Esophagus mucosa (tissue), 1 donor: ENCODE measurements around the gene ZSWIM7. TPM values are rescaled to one million over a fixed set of nuclear protein-coding genes. Genes with fewer than 3 reads are reported as not detected.

Experiments
- ATAC-seq: fragments of 200-7000 bp; cut with Tn5 transposase; one replicate; pipeline ENCODE4 v1.9.1; 2020
- total RNA-seq: library from RNA; stranded (reverse); gene quantifications from one replicate; pipeline ENCODE4 v1.2.4, GENCODE V29; 2023
- donor health status: DM: yes; HTN: yes; CAD: no.

Gene ZSWIM7, protein sequence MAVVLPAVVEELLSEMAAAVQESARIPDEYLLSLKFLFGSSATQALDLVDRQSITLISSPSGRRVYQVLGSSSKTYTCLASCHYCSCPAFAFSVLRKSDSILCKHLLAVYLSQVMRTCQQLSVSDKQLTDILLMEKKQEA
- total RNA-seq = 6.8 TPM

DNA sequence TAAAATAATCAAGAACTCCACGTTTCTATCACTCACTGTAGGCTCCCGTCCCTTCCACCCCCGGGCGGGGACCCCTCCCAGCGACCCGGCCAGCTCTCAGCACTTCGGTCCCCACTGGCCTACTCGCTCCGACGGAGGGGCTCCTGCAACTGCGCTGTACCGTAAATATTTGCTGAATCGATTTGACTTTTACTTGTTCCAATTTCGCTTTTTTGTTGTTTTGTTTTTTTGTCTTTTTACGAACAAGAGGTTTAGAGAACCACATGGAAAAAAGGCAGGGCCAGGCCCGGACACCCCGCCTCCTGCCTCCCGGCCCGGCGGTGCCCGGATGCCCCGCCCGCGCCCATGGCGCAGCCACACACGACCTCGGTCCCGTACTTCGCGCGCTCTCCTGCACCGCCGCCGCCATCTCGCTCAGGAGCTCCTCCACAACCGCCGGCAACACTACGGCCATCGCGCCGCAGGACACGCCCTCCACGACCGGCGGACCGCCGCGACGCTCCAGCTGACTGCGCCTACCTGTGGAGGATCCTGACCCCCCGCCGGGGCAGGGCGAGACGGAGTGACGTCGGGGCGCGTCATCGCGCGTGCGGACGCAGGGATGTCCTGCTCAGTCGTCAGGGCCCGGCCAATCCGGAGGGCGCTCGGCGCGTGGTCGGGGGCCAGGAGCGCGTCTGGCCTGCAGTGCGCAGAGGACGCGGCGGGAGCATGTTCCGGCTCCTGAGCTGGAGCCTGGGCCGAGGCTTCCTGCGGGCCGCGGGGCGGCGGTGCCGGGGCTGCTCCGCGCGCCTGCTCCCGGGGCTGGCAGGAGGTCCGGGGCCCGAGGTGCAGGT is at the start of gene ZSWIM7, which contains the start of gene TTC19:
TSS of gene ZSWIM7 (minus strand) at position 564 of the 833 bp plus-strand sequence. CDS start at position 454, 110 bp downstream.
TSS of gene TTC19 (plus strand) at position 684 of the 833 bp plus-strand sequence. CDS start at position 709, 25 bp downstream.
- ATAC-seq = peak; percentile 98

DNA sequence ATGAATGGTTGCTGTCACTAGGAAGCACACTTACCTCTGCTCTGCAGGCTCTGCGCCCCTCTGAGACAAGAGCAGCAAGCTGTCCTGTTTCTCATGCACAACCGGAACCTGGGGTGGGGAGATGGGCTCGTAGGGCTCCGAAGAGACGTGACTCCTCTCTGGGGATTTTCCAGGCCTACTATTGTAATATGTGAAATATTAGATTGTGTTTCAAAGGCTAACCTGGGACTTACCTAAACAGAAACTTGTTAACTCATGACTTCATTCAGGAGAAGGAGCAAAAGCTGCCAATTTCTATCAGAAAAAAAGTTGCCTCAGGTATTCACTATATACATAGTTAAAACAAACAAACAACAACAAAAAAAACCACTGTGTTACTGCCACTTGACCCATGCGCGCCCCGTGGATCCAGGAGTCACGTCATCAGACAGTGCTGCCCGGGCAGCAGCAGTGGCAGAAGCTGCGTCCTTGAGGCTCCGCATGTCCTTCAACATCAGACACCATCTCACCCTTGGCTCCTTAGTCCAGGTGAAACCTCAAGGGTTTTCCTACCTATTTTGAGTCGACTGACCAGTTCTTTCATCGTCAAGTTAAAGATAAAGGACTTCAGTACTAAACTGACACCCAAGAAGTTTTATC is 49.4 kb upstream of the ZSWIM7 start:
- ATAC-seq = no peak

DNA sequence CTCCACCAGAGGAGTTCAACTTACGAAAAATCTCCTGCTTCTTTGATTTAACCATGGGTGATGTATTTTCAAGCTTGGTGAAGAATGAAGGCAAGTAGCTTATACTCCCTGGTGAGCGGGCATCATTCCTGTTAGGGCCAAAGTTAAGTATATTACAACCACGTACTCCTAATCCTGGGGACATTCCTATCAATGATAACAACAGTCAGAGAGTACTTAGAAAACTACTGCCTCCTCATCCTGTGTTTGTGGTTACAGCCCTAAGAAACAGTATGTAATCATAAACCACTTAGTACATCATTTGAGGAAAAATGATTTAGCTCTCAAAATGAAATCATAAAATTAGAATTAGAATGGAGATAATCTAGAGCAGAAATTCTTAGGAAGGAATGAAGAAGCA is 47.5 kb upstream of the ZSWIM7 start:
- ATAC-seq = no peak

DNA sequence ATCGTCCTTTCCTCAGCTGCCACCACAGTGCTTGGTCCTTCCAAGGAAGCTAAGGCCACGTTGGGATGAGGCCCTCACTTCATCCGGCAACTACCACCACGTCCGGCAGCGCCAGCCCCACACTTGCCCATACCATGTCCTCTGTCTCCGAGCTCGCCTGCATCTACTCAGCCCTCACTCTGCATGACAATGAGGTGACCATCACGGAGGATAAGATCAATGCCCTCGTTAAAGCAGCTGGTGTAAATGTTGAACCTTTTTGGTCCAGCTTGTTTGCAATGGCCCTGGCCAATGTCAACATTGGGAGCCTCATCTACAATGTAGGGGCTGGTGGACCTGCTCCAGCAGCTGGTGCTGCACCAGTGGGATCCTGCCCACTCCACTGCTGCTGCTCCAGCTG is 45.0 kb upstream of the ZSWIM7 start:
- ATAC-seq = no peak

DNA sequence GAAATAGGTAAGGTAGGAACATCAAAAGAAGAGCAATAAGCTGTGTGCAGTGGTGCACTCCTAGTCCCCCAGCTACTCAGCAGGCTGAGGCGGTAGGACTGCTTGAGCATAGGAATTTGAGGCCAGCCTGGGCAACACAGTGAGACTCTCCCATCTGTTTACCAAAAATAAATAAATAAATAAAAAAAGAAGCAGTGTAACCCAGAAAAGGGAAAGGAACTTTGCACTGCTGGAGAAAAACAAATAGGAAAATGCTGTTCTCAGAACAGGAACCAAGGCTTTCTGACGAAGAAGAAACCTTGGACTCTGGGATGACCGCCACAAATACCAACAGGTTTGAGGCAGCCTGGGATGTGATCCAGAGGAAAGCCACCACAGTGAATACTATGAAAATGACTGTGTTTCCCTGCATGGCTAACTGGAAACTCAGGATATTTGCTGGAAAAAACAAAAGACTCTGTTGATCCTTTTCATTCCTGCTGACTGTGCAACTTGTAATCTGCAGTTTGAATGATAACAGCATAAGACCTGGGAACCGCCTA is 41.3 kb upstream of the ZSWIM7 start:
- ATAC-seq = no peak

DNA sequence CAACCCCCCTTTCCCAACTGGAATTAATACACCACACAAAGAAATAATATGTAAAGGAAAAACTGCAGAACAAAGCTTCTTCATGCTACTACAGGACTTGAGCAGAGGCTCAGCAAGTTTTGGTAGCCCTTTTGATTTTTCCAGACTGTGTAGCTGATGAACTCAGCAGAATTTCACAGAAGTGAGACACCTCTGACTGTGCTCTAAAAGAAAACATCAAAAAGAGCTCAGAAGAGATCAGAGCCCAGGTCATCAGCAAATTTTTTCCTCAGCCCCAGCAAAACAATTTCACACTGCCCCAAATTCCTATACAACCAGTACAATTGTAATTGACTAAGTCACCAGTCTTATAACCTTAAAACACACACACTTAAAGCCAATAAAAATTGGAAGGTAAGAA is 38.1 kb upstream of the ZSWIM7 start:
- no peak for ATAC-seq

DNA sequence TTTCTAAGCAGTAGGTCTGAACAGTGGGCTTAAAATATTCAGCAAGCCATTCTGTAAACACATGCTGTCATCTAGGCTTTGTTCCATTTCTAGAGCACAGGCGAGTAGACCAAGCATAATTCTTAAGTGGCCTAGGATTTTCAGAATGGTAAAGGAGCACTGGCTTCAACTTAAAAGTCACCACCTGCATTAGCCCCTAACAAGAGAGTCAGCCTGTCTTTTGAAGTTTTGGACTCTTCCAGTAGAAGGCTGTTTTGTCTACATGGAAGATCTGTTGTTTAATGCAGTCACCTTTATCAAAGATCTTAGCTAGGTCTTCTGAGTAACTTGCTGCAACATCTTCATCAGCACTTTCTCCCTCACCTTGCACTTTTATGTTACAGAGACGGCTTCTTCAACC is 36.8 kb upstream of the ZSWIM7 start:
- no peak for ATAC-seq

DNA sequence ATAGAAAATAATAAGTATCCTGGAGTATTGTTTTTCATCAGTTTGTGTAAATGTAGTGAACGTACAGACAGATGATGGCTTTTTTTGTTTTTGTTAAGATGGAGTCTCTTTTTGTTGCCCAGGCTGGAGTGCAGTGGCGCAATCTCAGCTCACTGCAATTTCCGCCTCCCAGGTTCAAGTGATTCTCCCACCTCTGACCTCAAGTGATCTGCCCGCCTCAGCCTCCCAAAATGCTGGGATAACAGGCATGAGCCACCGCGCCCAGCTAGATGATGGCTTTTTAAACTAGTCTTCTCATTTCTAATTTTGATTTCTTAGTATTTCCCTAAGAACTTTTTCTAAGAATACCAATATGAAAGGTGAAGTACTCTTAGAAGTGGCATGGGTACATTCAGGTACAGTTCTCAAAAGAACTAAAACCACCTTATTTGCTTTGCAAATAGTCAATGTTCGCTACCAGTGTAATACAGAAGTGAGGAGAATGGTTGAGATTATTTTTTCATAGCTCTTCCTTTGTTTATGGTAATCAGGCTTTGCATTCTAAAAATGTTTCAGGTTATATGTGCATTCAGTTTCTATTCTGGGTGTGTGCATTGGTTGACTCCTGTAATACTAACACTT is 34.3 kb upstream of the ZSWIM7 start:
- no peak for ATAC-seq

DNA sequence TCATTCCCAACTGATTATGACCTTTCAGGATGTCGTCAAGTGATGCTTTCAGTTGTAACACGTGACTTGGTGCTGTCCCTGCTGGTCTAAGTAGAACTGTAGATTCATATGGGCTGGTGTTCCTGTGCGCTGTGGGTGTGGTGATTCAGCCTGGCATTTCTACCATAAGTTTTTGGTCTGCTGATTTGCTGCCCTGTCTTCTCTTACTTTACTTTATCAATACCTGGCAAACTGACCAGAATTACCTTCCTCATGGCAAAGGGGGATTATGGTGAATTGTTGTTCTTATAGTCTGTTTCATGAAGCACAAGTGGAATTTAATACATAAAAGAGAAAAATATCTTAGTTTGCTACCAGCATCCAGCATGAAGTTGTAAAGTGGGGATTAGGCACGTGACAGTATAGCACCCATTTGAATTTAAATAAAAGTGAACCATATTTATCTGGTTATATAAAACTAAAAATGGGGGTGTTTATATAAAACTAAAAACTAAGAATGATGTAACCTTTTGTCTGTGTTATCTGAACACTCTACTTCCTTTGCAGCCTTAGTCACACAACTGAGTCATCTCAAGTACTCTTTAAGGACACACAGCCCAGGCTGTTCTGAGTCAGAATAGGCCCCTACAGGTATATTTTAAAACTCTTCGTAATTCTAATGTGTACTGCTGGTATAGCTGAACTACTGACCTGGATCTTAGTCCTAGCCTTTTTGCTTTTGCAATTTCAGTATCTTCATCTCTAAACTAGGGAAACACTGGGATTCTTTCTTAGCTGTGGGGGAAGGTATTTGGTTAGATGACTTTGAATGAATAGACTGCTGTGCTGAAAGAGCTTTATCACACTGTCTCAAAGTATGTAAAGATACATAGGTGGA is 28.4 kb upstream of the ZSWIM7 start:
- peak; percentile 98 for ATAC-seq

DNA sequence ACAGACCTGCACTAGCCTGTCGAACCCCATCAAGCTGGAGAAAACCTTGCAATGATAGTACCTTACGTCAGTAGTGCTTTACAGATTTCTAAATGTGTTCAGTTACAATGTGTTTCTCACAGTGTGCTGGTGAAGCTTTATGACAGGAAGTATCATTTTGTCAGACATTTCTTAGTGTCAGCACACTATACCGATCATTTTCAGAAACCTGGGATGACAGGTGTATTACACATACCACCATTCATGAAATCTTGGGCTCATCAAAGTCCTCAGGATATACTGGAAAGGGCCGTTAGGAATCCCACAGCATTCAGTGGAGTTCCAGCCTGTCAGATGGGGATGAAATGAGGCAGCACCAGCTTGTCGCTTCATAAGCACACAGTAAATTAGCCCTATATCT is 27.4 kb upstream of the ZSWIM7 start:
- no peak for ATAC-seq

DNA sequence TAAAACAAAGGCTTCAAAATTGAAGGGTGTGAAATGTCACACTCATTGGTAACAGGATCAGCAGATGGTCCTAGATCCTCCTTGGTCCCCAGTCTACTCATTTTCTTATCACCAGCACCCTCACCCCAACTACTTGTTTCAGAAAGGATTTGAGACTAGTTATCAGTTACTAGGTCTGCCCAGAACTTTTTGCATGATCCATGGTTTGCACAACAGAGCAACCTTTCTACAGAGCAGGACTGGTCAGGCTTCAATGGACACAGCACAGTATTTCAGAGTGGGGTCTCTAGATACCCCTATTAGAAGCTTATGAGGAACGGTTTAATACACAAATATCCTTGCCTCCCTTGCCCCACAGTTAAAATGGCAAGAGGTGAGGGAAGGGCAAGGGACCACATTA is 25.7 kb upstream of the ZSWIM7 start:
- ATAC-seq = no peak

DNA sequence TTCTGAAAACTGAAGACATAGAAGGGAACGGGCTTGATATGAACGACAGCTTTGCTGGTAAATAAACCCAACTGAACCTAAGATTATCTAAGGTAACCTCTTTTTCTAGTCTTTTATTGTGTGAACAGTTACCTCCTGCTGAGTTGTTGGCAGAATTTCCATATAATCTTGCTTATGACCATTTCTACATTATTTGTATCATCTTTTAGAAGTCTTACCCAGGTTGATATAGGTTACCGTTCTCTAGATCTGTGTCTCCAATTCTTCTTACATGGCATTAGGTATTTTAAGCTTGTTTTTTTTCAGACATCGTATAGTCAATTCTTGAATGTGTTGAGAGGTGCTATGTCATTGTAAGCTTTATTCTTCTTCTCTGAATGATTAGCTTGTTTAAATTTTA is 24.4 kb upstream of the ZSWIM7 start:
- ATAC-seq = no peak

DNA sequence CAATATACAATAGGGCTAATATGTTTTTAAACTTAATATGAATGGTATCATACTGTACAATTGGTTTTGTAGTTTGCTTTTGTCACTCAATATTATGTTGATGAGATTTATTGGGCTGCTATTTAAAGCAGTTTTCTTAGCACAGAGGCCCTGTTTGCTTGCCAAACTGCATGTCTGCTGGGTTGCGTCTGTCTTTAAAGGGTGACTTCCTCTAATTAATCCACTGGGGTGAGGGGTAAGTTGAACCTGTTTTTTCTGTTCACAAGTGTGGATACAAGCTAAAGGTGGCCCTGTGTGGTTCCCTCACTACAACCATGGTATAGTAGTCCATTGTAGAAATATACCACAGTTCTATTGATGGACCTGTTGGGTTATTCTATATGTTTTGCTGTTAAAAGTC is 19.8 kb upstream of the ZSWIM7 start:
- ATAC-seq = no peak

DNA sequence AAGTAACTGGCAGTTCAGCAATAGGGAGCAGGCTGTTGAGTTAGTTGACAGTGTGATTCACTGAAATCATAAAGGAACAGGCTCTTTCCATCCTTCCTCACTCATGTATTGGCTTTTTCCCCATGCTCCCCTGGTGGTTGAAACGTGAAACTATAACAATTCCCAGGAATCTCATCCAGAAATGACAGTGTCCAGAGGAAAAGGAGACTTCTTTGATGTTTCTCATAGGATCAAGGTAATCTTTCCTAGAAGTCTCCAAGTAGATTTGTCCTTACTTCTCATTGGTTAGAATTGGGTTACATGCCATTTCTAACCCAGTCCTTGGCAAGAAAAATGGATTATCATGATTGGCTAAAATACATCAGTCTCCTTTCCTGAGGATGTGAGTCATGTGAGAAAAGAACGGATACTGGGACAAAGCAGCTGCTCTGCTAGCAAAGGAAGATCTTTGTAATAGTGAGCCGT is 14.5 kb upstream of the ZSWIM7 start:
- peak; percentile 39 for ATAC-seq

DNA sequence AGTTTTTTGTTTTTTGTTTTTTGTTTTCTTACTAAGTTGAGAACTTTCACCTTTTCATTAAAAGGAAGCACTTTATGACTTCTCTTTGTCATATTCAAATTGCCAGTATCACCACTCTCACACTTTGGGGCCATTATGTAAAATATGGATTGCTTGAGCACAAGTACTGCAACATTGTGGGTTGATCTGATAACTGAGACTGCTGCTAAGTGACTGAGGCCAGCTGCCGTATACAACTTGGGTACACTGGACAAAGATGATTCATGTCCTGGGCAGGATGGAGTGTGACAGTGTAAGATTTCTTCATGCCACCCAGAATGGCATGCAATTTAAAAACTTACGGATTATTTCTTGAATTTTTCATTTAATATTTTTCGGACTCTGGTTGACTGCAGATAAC is 7.9 kb upstream of the ZSWIM7 start:
- ATAC-seq = no peak

DNA sequence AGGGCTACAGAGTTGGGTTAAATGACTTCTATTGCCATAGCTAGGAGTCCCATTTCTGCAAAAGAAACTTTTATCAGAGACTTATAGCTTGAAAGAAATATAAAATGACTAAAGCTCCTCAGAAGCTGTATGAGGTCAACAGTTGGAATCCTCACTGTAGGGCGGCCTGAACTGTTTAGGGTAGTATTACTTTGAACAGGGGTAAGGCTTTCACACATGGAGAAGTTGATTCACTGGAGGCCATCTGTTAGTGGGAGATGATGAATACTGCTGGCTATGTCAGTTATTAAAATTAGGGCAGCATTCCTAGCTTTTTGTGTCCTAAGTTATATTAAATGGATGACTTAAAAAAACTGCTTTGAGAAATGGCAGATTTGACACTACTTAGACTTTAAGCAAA is 6.1 kb upstream of the ZSWIM7 start:
- no peak for ATAC-seq

DNA sequence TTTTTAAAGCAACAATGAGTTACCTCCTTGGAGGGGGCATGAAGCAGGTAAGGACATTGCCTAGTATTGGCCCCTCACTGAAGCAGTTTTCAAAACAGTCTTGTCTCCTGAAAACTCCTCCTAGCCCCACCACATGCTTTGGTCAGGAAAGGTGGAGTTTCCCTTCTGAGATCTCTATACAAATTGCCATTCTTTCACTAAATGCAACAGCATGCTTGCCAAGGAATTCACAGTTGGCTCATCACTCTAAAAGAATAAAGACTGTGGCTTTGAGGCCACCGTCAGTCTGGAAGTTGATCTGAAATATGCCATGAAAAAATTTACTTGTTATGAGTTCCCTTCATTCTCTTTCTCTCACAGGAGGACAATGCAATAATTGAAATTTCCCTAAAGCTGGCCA is 4.3 kb upstream of the ZSWIM7 start:
- no peak for ATAC-seq

DNA sequence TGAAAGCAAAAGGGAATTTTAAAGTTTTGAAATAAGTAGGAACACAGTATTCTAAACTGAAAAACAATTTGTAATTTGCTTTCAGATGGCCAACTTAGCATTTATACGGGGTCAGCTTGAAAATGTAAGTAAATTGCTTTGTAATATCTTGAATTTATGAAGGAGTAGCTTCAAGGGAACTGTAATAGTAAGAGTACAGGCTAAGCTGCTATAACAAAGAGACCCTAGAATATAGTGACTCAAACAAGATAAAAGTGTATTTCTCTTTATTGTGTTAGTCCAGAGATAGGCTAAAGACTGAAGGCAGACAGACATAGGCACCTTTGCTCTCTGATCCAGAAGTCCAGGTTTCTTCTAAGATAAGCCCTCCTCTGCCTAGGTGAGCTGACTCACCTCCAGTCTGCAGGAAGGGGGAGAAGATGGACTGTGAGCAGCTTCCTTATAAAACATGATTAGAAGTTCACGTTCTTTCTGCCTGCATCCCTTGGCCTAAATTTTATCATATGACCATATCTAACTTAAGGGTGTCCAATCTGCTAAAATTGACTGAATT is 3.3 kb upstream of the ZSWIM7 start:
- ATAC-seq = no peak

DNA sequence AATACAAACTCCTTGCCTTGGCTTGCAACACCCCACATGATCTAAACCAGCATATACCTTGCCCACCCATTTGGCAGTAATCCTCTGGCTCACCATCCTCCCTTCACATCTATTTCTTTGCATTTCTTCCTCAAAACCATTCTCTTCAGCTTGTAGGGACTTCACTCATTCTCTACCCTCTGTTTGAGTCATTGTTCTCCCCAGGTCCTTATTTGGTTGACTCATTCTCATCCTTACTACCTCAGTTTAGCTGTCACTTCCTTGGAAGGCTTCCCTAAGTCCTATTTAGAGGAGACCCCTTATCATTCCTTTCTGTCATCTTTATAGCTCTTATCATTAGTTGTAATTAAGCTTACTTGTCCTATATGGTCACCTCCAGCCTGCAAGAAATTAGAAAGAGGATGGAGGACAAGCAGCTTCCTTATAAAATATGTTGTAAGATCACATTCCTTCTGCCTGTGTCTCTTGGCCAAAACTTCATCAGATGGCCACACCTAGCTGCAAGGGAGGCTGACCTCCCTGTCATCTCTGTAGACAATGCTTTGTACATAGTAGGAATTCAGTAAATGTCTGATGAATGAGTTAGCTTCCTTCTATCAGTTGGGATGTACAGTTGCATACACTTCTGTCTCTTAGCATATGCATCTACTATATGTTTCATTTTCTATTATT is 1.9 kb upstream of the ZSWIM7 start:
- no peak for ATAC-seq

DNA sequence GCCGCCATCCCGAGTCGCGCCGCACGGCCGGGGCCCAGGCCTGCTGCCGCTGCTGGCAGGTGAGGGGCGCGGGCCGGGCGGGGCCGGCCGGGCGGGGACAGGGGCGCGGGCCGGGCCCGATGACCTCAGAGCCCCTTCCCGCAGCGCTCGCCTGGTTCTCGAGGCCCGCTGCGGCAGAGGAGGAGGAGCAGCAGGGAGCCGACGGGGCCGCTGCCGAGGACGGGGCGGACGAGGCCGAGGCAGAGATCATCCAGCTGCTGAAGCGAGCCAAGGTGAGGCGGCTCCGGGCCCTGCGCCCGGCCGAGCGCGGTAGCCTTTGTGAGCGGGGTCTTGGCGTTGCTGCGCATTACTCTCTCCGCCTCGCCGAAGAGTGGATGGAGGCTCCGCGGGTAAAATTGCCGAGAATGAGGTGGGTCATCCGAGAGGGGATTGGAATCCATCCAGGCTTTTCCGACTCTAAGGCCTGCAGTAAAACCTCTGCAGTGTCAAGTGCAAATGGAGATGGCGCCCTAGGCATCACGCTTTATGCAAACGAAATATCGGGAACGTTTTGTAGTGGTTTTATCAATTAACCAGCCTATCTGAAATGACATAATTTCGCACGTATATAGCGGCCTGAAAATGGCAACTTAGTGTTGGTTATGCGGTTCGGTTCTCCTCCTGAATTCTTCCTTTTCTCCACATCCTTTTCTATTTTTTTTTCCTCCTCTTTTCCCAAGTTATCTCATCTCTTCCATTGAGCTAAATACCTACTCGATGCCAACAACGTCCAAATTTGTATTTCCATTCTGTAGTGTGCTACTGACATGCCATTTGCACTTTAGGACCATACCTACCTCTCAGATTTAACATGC is 697 bp upstream of the ZSWIM7 start:
- peak; percentile 63 for ATAC-seq
